Prostate gland (tissue), 2 donors: ENCODE data around the gene TSPO. TPM values are rescaled to one million over a fixed set of nuclear protein-coding genes. Genes with fewer than 3 reads are reported as not detected.

Experiments
- DNase-seq: peaks from one replicate; pipeline ENCODE4 v3.0.0-alpha.2; 2019; ENCODE audit warnings: low spot score
- H3K27ac ChIP-seq, 2 donors: fragments of 200-600 bp; sonication (generic); 2 replicates each; pipeline ENCODE4 v1.5.1; 2017 to 2019
- H3K27me3 ChIP-seq: fragments of 200-600 bp; sonication (generic); replicated peaks from 2 replicates; pipeline ENCODE4 v1.5.1; 2019; ENCODE audit not compliant: insufficient read depth
- H3K36me3 ChIP-seq, 2 donors: fragments of 200-600 bp; sonication (generic); 1 replicate in 1 of 2; 2 replicates in 1 of 2; pipeline versions ENCODE4 v1.5.1 to v1.8.1; 2017 to 2019
- H3K4me1 ChIP-seq: fragments of 200-600 bp; sonication (generic); replicated peaks from 2 replicates; pipeline ENCODE4 v1.5.1; 2019
- H3K4me3 ChIP-seq, 2 donors: fragments of 200-600 bp; sonication (generic); 2 replicates each; pipeline ENCODE4 v1.5.1; 2017 to 2019
- H3K9me3 ChIP-seq: fragments of 200-600 bp; sonication (generic); 2 replicates; pipeline ENCODE4 v1.5.1; 2017
- POLR2A ChIP-seq: fragments of 450-650 bp; IDR thresholded peaks from one replicate; pipeline ENCODE4 v1.6.1; 2016; ENCODE audit warnings: antibody characterized with exemption, mild to moderate bottlenecking
- POLR2AphosphoS5 ChIP-seq: sonication (generic); formaldehyde crosslinking; IDR thresholded peaks from one replicate; pipeline ENCODE4 v1.6.1; 2017; ENCODE audit warnings: antibody characterized with exemption
- WGBS: methylation state at CpG from one replicate; pipeline ENCODE4 v1.1.5; 2018; 5-methylcytosine and 5-hydroxymethylcytosine counted together
- intact Hi-C: fragments of 100-400 bp; cut with DNase I; formaldehyde crosslinking; loops from one replicate; pipeline ENCODE4 v1.14.2; 2022
- total RNA-seq, 2 donors: library from RNA; depleted of rRNA; stranded (reverse); fragments of >200 nt; gene quantifications; one replicate each; pipeline ENCODE4 v1.1.0, GENCODE V29; 2016
- TF ChIP-seq, protein P1 (sequence below), 4 experiments: fragments of 200-600 bp in 2 of 4; fragments of 450-650 bp in 2 of 4; sonication (generic) in 2 of 4; IDR thresholded peaks; 1 replicate in 3 of 4; 2 replicates in 1 of 4; pipeline ENCODE4 v1.5.1; 2016 to 2019; ENCODE audit warnings: antibody characterized with exemption in 4 of 4, mild to moderate bottlenecking in 2 of 4, moderate library complexity in 2 of 4

TSPO gene
- total RNA-seq, 2 donors from 2014 or later, result 238 to 575 TPM

DNA sequence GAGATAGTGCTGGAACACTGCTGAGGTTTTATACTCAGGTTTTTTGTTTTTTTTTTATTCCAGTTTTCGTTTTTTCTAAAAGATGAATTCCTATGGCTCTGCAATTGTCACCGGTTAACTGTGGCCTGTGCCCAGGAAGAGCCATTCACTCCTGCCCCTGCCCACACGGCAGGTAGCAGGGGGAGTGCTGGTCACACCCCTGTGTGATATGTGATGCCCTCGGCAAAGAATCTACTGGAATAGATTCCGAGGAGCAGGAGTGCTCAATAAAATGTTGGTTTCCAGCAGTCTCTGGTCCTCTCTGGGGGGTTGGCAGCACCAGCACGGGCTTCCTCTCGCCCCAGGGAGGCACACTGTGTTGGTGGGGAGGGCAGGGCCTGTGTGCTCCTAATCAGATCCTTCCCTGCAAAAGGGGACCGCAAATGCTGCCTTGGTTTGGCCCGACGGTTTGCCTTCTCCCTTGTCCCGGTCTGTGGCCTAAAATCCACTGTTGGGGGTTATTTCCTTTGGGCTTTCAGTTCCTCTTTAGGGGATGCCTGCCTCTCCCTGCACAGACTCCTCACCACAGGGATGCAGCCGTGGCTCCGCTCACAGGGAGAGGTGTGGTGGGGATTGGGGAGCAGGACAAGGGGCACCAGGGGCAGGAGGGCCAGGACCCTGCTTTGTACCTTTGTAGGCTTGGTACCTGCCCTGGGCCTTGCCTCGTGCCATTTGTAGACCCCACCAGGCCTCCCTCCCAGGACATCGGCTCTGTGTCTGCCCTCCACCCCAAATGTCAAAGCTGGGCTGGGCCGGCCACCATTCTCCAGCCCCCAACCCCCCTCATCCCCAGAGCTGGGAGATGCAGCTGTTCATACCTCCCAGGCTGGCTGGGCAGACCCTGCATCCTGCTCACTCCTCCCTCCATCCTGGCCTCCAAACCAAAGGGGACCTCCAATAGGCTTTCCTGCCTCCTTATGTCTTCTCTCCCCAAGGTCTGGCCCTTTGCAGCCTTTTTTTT lies 21.6 kb upstream of the TSPO start:
- intact Hi-C loops, result no loop called here
- no peak overlapping the region for H3K27ac ChIP-seq
- no peak overlapping the region for H3K4me3 ChIP-seq
- no peaks in the 10 kb centered on the region for H3K4me1 ChIP-seq
- no peaks in the 10 kb centered on the region for H3K36me3 ChIP-seq
- no peak for TF ChIP-seq POLR2A
- TF ChIP-seq, protein P1, sequence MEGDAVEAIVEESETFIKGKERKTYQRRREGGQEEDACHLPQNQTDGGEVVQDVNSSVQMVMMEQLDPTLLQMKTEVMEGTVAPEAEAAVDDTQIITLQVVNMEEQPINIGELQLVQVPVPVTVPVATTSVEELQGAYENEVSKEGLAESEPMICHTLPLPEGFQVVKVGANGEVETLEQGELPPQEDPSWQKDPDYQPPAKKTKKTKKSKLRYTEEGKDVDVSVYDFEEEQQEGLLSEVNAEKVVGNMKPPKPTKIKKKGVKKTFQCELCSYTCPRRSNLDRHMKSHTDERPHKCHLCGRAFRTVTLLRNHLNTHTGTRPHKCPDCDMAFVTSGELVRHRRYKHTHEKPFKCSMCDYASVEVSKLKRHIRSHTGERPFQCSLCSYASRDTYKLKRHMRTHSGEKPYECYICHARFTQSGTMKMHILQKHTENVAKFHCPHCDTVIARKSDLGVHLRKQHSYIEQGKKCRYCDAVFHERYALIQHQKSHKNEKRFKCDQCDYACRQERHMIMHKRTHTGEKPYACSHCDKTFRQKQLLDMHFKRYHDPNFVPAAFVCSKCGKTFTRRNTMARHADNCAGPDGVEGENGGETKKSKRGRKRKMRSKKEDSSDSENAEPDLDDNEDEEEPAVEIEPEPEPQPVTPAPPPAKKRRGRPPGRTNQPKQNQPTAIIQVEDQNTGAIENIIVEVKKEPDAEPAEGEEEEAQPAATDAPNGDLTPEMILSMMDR (IDR thresholded peaks at IDR 0.05), result no peak
- TF ChIP-seq POLR2AphosphoS5, result no peak
- no peaks in the 10 kb centered on the region for H3K27me3 ChIP-seq
- WGBS, result 46% methylated on average over 16 of the region's 16 CpGs
- no peaks in the 10 kb centered on the region for H3K9me3 ChIP-seq
- DNase-seq, result no peak

DNA sequence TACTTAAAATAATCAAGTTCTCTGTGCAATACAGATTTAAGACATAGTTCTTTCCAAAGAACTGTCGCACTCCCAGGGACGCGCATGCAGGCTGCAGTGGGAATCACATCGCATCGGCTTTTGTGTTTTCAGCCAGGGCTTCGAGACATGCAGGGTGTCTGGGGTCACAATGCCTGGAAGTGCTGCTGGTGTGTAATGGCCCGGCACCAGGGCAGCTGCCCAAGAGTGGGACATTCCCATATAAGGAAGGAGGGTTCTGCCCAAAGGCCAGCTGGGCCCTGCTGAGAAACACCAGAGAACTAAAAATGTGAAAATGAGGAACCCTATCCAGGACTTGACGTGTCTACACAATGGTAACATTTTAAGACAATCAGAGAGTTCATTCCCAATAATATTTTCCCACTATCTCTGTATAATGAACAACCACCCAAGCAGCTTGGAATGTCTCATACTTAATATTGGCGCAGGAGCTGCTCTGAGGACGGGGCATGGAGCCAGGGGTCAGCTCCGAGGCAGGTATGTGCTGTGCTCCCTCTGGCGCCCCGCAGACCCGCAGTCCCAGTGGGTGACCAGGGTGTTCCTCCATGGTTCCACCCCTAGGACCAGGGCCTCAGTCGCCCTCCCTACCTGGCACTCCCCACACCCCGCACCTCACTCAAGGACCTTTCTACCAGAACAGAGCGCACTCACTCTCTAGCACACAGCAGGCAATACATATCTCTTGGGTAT lies 19.4 kb upstream of the TSPO start:
- 76% methylated on average over 17 of the region's 17 CpGs for WGBS
- TF ChIP-seq, protein P1 (IDR thresholded peaks at IDR 0.05), result no peak
- TF ChIP-seq POLR2AphosphoS5 (no peak), POLR2A (no peak)

DNA sequence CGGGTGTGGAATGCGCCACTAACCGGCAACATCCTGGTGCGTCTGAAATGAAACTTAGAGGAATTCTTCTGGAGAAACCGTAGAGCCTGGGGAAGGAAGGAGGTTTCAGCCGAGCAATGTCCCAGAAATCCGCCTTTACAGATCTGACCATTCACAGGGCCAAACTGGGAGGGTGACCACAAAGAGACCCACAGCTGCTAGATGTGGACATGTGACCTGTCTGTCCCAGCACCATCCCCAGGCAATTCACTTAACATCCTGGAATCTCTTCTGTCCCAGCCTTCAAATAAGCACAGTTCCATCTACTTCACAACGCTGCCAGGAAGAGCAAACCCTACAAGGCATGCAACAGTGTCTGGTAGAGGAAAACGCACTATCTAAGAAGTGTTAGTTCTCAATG lies 18.0 kb upstream of the TSPO start:
- 87% methylated on average over 9 of the region's 9 CpGs for WGBS
- intact Hi-C loops, result no loop called here
- H3K4me1 ChIP-seq, result no peaks in the 10 kb centered on the region
- TF ChIP-seq, protein P1 (IDR thresholded peaks at IDR 0.05), result no peak
- TF ChIP-seq POLR2A (no peak), POLR2AphosphoS5 (no peak)
- H3K27ac ChIP-seq, result no peak overlapping the region
- H3K27me3 ChIP-seq, result no peaks in the 10 kb centered on the region
- no peak overlapping the region for H3K4me3 ChIP-seq
- H3K9me3 ChIP-seq, result no peaks in the 10 kb centered on the region
- DNase-seq, result no peak
- H3K36me3 ChIP-seq, result peaks cover 0 to 3% of the 10 kb centered on the region in 2 donors

More for the DNA sequence above, 19.4 kb upstream of the TSPO start:
- Histone ChIP-seq H3K27ac (no peak overlapping the region), H3K9me3 (no peaks in the 10 kb centered on the region), H3K4me3 (no peak overlapping the region), H3K4me1 (no peaks in the 10 kb centered on the region), H3K36me3 (no peaks in the 10 kb centered on the region), H3K27me3 (no peaks in the 10 kb centered on the region)
- DNase-seq, result no peak
- intact Hi-C loops, result no loop called here

- no peaks in the 10 kb centered on the region for H3K27me3 ChIP-seq
- no peak overlapping the region for H3K27ac ChIP-seq
- no peak for DNase-seq
- peaks cover 0 to 8% of the 10 kb centered on the region in 2 donors for H3K36me3 ChIP-seq
- WGBS, result 97% methylated on average over 4 of the region's 4 CpGs
- intact Hi-C loops, result no loop called here
- no peak for TF ChIP-seq POLR2AphosphoS5
- TF ChIP-seq, protein P1 (IDR thresholded peaks at IDR 0.05), result no peak
- TF ChIP-seq POLR2A, result no peak
- no peaks in the 10 kb centered on the region for H3K4me1 ChIP-seq
- no peaks in the 10 kb centered on the region for H3K9me3 ChIP-seq
- no peak overlapping the region for H3K4me3 ChIP-seq
These were observed 16.8 kb upstream of the TSPO start for GRCh38 chr22:43134553-43134952.
